C4-2B (cell line): Measurements from ENCODE around the gene MTMR3.

Experiments used
- CTCF ChIP-seq: fragments of 450-650 bp; conservative IDR thresholded peaks from 2 replicates; pipeline ENCODE4 v1.5.1; 2017; ENCODE audit warnings: mild to moderate bottlenecking
- ZFX ChIP-seq: fragments of 450-650 bp; IDR thresholded peaks from 2 replicates; pipeline ENCODE4 v1.6.1; 2017

- TF ChIP-seq CTCF (no peak), ZFX (no peak)
These were observed 49.2 kb downstream of the MTMR3 start for GRCh38 chr22:29932136-29932535.
